ENCODE results near the gene DEAF1. TPM values are rescaled to one million over a fixed set of nuclear protein-coding genes. Genes with fewer than 3 reads are reported as not detected.

Gene DEAF1
- total and polyA plus RNA-seq, 2 donors (not counting 3 experiments of a cell fraction or from before 2014, with no cell fraction given), result 43.6 to 55.7 TPM

- H3K4me1 ChIP-seq (ENCODE audit: control insufficient read depth, extremely low read depth, insufficient read depth, low read length), result peaks cover 5% of the 10 kb centered on the region
- H3K36me3 ChIP-seq (ENCODE audit: control insufficient read depth in 2 of 2, extremely low read depth in 1 of 2, insufficient read depth in 2 of 2, low read length in 2 of 2), result no peaks in the 10 kb centered on the region
- H3K27me3 ChIP-seq (ENCODE audit: control insufficient read depth in 2 of 2, insufficient read depth in 2 of 2, low read length in 2 of 2), result no peaks in the 10 kb centered on the region
- ChIA-PET POLR2A (interaction anchor here (0.6 kb wide), 1 partner anchor 293 kb away, joined by 3 read pairs; the partner anchor contains the start of gene PTDSS2), CTCF (interaction anchor here (1.9 kb wide), 1 partner anchor 19 kb away, joined by 5 read pairs; no protein-coding TSS in a partner anchor)
- H3K79me2 ChIP-seq (ENCODE audit: control insufficient read depth, insufficient read depth, low read length), result peaks cover 5% of the 10 kb centered on the region
- DNase-seq (ENCODE audit: low read depth, low spot score), result no peak
- TF ChIP-seq MAX (IDR thresholded peaks at IDR 0.05; ENCODE audit: insufficient read depth, insufficient read length) (no peak), JUN (IDR thresholded peaks at IDR 0.05; ENCODE audit: borderline replicate concordance, insufficient read depth, insufficient read length, low read depth) (no peak), GATA2 (IDR thresholded peaks at IDR 0.05; ENCODE audit: insufficient read depth, insufficient read length, low read depth, low read length) (no peak), POLR2A (IDR thresholded peaks at IDR 0.05; ENCODE audit: low read depth, low read length) (no peak), FOS (IDR thresholded peaks at IDR 0.05; ENCODE audit: borderline replicate concordance, insufficient read depth, low read length) (no peak), MYC (IDR thresholded peaks at IDR 0.05; ENCODE audit: low read depth, low read length) (no peak)
- no peaks in the 10 kb centered on the region for H3K9me1 ChIP-seq (replicated peaks; ENCODE audit: control insufficient read depth, extremely low read depth, insufficient read depth, low read length)
- H3K9me3 ChIP-seq (replicated peaks; ENCODE audit: control insufficient read depth, insufficient read depth, low read length), result no peaks in the 10 kb centered on the region
- no peak for FAIRE-seq
- no peak overlapping the region for H3K4me3 ChIP-seq (replicated peaks in 1 of 3; ENCODE audit: insufficient read depth in 1 of 3, low read depth in 1 of 3, low read length in 3 of 3)
- no peaks in the 10 kb centered on the region for H4K20me1 ChIP-seq (replicated peaks; ENCODE audit: control insufficient read depth, extremely low read depth, insufficient read depth, low read length)
- BruUV-seq (replicated peaks), result no TSS peak
- no peak overlapping the region for H3K4me2 ChIP-seq (ENCODE audit: insufficient read depth, low read length)
- no peak overlapping the region for H3K27ac ChIP-seq (ENCODE audit: insufficient read depth, low read depth, low read length)
- H2AFZ ChIP-seq (ENCODE audit: low read depth, low read length), result no peak overlapping the region
- dilution Hi-C loops (cut with MboI; ENCODE audit: extremely low pct_ligation_motif_present, low sequenced_read_pairs), result no loop called here
- intact Hi-C loops (cut with micrococcal nuclease), result no loop called here
- H3K9ac ChIP-seq (replicated peaks; ENCODE audit: extremely low read depth, insufficient read depth, low read length), result no peak overlapping the region
These were observed 47.7 kb upstream of the DEAF1 start for GRCh38 chr11:742571-743201.

- Histone ChIP-seq H3K4me3 (replicated peaks in 1 of 3; ENCODE audit: insufficient read depth in 1 of 3, low read depth in 1 of 3, low read length in 3 of 3) (no peak overlapping the region), H2AFZ (ENCODE audit: low read depth, low read length) (no peak overlapping the region), H3K79me2 (ENCODE audit: control insufficient read depth, insufficient read depth, low read length) (no peaks in the 10 kb centered on the region), H3K9ac (replicated peaks; ENCODE audit: extremely low read depth, insufficient read depth, low read length) (no peak overlapping the region), H3K4me2 (ENCODE audit: insufficient read depth, low read length) (no peak overlapping the region), H3K9me1 (replicated peaks; ENCODE audit: control insufficient read depth, extremely low read depth, insufficient read depth, low read length) (no peaks in the 10 kb centered on the region), H4K20me1 (replicated peaks; ENCODE audit: control insufficient read depth, extremely low read depth, insufficient read depth, low read length) (no peaks in the 10 kb centered on the region), H3K4me1 (ENCODE audit: control insufficient read depth, extremely low read depth, insufficient read depth, low read length) (peaks cover 5% of the 10 kb centered on the region), H3K27ac (ENCODE audit: insufficient read depth, low read depth, low read length) (no peak overlapping the region), H3K9me3 (replicated peaks; ENCODE audit: control insufficient read depth, insufficient read depth, low read length) (no peaks in the 10 kb centered on the region), H3K27me3 (ENCODE audit: control insufficient read depth in 2 of 2, insufficient read depth in 2 of 2, low read length in 2 of 2) (no peaks in the 10 kb centered on the region), H3K36me3 (ENCODE audit: control insufficient read depth in 2 of 2, extremely low read depth in 1 of 2, insufficient read depth in 2 of 2, low read length in 2 of 2) (no peaks in the 10 kb centered on the region)
- FAIRE-seq (no peak), DNase-seq (ENCODE audit: low read depth, low spot score) (no peak)
- BruUV-seq (replicated peaks), result no TSS peak
- dilution Hi-C loops (cut with MboI; ENCODE audit: extremely low pct_ligation_motif_present, low sequenced_read_pairs), result no loop called here
- intact Hi-C loops (cut with micrococcal nuclease), result no loop called here
- CTCF ChIA-PET, result no interaction called here
- POLR2A ChIA-PET, result no interaction called here
- TF ChIP-seq MAX (IDR thresholded peaks at IDR 0.05; ENCODE audit: insufficient read depth, insufficient read length) (no peak), CTCF (IDR thresholded peaks at IDR 0.05; ENCODE audit: extremely low read depth in 1 of 2, insufficient read depth in 1 of 2, low read depth in 1 of 2, low read length in 2 of 2) (no peak), POLR2AphosphoS5 (IDR thresholded peaks at IDR 0.05; ENCODE audit: insufficient read depth, low read depth, low read length) (no peak), POLR2A (IDR thresholded peaks at IDR 0.05; ENCODE audit: low read depth, low read length) (no peak), JUN (IDR thresholded peaks at IDR 0.05; ENCODE audit: borderline replicate concordance, insufficient read depth, insufficient read length, low read depth) (no peak), MYC (IDR thresholded peaks at IDR 0.05; ENCODE audit: low read depth, low read length) (no peak), GATA2 (IDR thresholded peaks at IDR 0.05; ENCODE audit: insufficient read depth, insufficient read length, low read depth, low read length) (no peak), FOS (IDR thresholded peaks at IDR 0.05; ENCODE audit: borderline replicate concordance, insufficient read depth, low read length) (no peak), EZH2 (IDR thresholded peaks at IDR 0.05; ENCODE audit: borderline replicate concordance, low read depth, low read length, severe bottlenecking) (no peak)
These were observed 47.1 kb upstream of the DEAF1 start for GRCh38 chr11:742156-742546.

Measured in endothelial cell of umbilical vein (primary cell).